Endothelial cell of umbilical vein (primary cell): ENCODE data around the gene CPT1A. TPM values are rescaled to one million over a fixed set of nuclear protein-coding genes. Genes with fewer than 3 reads are reported as not detected.

Experiments used
- BruUV-seq: library from RNA; stranded (reverse); fragments of 400-500 nt; replicated peaks from 2 replicates; lab custom pipeline; 2021; lab: Mats Ljungman, UMichigan
- CTCF ChIA-PET: fragments of 300-600, 350-600 bp; sonication (Branson Sonifier 250); formaldehyde crosslinking; loops from one replicate; lab custom pipeline; 2021; ENCODE audit warnings: antibody characterized with exemption, inconsistent platforms; lab: Charles Lee
- POLR2A ChIA-PET: fragments of 300-600, 350-600 bp; sonication (Branson Sonifier 250); formaldehyde crosslinking; loops from one replicate; lab custom pipeline; 2021; ENCODE audit warnings: antibody characterized with exemption, inconsistent platforms; lab: Charles Lee
- DNase-seq: peaks from one replicate; pipeline ENCODE4 v3.0.0-alpha.2; 2011; ENCODE audit warnings: low read depth, low spot score
- FAIRE-seq: peaks from 2 replicates; lab custom pipeline; 2011; peaks lifted over from hg19 to GRCh38; lab: Jason Lieb, UNC
- H2AFZ ChIP-seq: 2 replicates; pipeline ENCODE4 v1.6.0; 2012; ENCODE audit warnings: low read depth, low read length, control low read depth, inconsistent platforms
- H3K27ac ChIP-seq: 2 replicates; pipeline ENCODE4 v1.5.1; 2011; ENCODE audit warnings: low read depth, mild to moderate bottlenecking, control low read depth, low read length, moderate library complexity; ENCODE audit not compliant: insufficient read depth
- H3K27me3 ChIP-seq, 2 experiments: 2 replicates each; pipeline versions ENCODE4 v1.6.0 to v1.6.1; 2011; ENCODE audit warnings: low read length in 2 of 2, mixed read lengths in 1 of 2; ENCODE audit not compliant: control insufficient read depth in 2 of 2, insufficient read depth in 2 of 2
- H3K36me3 ChIP-seq, 2 experiments: 2 replicates in 1 of 2; 3 replicates in 1 of 2; pipeline ENCODE4 v1.5.1; 2011; ENCODE audit warnings: low read length in 2 of 2, mild to moderate bottlenecking in 1 of 2, moderate library complexity in 1 of 2; ENCODE audit not compliant: control insufficient read depth in 2 of 2, insufficient read depth in 2 of 2; ENCODE audit errors: extremely low read depth in 1 of 2
- H3K4me1 ChIP-seq: 3 replicates; pipeline ENCODE4 v1.5.1; 2011; ENCODE audit warnings: mild to moderate bottlenecking, low read length; ENCODE audit not compliant: control insufficient read depth, insufficient read depth; ENCODE audit errors: extremely low read depth
- H3K4me2 ChIP-seq: 2 replicates; pipeline ENCODE4 v1.6.1; 2011; ENCODE audit warnings: low read length, control low read depth, mixed read lengths; ENCODE audit not compliant: insufficient read depth
- H3K4me3 ChIP-seq, 3 experiments: fragments of 200-600 bp in 1 of 3; sonication (generic), shearing (Covaris generic) in 1 of 3; replicated peaks in 1 of 3; 2 replicates each; pipeline ENCODE4 v1.5.1; 2011 to 2016; ENCODE audit warnings: control low read depth in 3 of 3, low read length in 3 of 3, mild to moderate bottlenecking in 2 of 3, inconsistent platforms in 1 of 3, low read depth in 1 of 3, moderate library complexity in 1 of 3; ENCODE audit not compliant: insufficient read depth in 1 of 3
- H3K79me2 ChIP-seq: 2 replicates; pipeline ENCODE4 v1.6.0; 2012; ENCODE audit warnings: low read length, inconsistent platforms; ENCODE audit not compliant: control insufficient read depth, insufficient read depth
- H3K9ac ChIP-seq: replicated peaks from 2 replicates; pipeline ENCODE3; 2011; ENCODE audit warnings: low read length, control low read depth; ENCODE audit not compliant: insufficient read depth; ENCODE audit errors: extremely low read depth
- H3K9me1 ChIP-seq: replicated peaks from 3 replicates; pipeline ENCODE4 v1.6.0; 2011; ENCODE audit warnings: mild to moderate bottlenecking, low read length; ENCODE audit not compliant: control insufficient read depth, insufficient read depth; ENCODE audit errors: extremely low read depth
- H3K9me3 ChIP-seq: replicated peaks from 2 replicates; pipeline ENCODE4 v1.5.1; 2012; ENCODE audit warnings: low read length, inconsistent platforms; ENCODE audit not compliant: control insufficient read depth, insufficient read depth
- H4K20me1 ChIP-seq: replicated peaks from 2 replicates; pipeline ENCODE3; 2011; ENCODE audit warnings: mild to moderate bottlenecking, low read length; ENCODE audit not compliant: control insufficient read depth, insufficient read depth; ENCODE audit errors: extremely low read depth
- CTCF ChIP-seq, 2 donors: IDR thresholded peaks; 1 replicate in 1 of 2; 2 replicates in 1 of 2; pipeline ENCODE4 v1.5.1; 2011; ENCODE audit warnings: low read length in 2 of 2, mild to moderate bottlenecking in 2 of 2, moderate library complexity in 2 of 2, control low read depth in 1 of 2, inconsistent platforms in 1 of 2, low read depth in 1 of 2; ENCODE audit not compliant: insufficient read depth in 1 of 2; ENCODE audit errors: extremely low read depth in 1 of 2
- EZH2 ChIP-seq: IDR thresholded peaks from 2 replicates; pipeline ENCODE4 v1.6.1; 2012; ENCODE audit warnings: borderline replicate concordance, low read depth, mild to moderate bottlenecking, moderate library complexity, low read length, inconsistent platforms; ENCODE audit not compliant: severe bottlenecking
- FOS ChIP-seq: IDR thresholded peaks from 2 replicates; pipeline ENCODE4 v1.6.1; 2011; ENCODE audit warnings: mild to moderate bottlenecking, low read length, moderate library complexity, borderline replicate concordance; ENCODE audit not compliant: insufficient read depth
- GATA2 ChIP-seq: IDR thresholded peaks from 2 replicates; pipeline ENCODE4 v1.7.0; 2011; ENCODE audit warnings: low read depth, mild to moderate bottlenecking, moderate library complexity, mixed read lengths, low read length; ENCODE audit not compliant: insufficient read length, insufficient read depth
- JUN ChIP-seq: IDR thresholded peaks from 2 replicates; pipeline ENCODE4 v1.6.1; 2011; ENCODE audit warnings: borderline replicate concordance, low read depth; ENCODE audit not compliant: insufficient read length, insufficient read depth
- MAX ChIP-seq: IDR thresholded peaks from 2 replicates; pipeline ENCODE4 v1.6.1; 2011; ENCODE audit not compliant: insufficient read depth, insufficient read length
- MYC ChIP-seq: IDR thresholded peaks from one replicate; pipeline ENCODE4 v1.6.1; 2011; ENCODE audit warnings: mild to moderate bottlenecking, low read depth, low read length
- POLR2A ChIP-seq: IDR thresholded peaks from 2 replicates; pipeline ENCODE4 v1.6.1; 2012; ENCODE audit warnings: low read depth, mild to moderate bottlenecking, control low read depth, low read length
- POLR2AphosphoS5 ChIP-seq: IDR thresholded peaks from 2 replicates; pipeline ENCODE4 v1.6.1; 2012; ENCODE audit warnings: low read depth, mild to moderate bottlenecking, control low read depth, low read length, moderate library complexity; ENCODE audit not compliant: insufficient read depth
- dilution Hi-C: fragments of 300-500 bp; cut with MboI; formaldehyde crosslinking; loops from one replicate; pipeline ENCODE4 v1.15.0; 2019; ENCODE audit warnings: low sequenced_read_pairs; ENCODE audit not compliant: extremely low pct_ligation_motif_present
- intact Hi-C: fragments of 100-400 bp; cut with micrococcal nuclease; formaldehyde crosslinking; loops from one replicate; pipeline ENCODE4 v1.10.0; 2022
- polyA plus RNA-seq, 4 experiments: library from polyadenylated mRNA; depleted of rRNA in 3 of 4; stranded (reverse) in 3 of 4; unstranded in 1 of 4; fragments of >200 nt; gene quantifications; 2 replicates each; pipeline versions ENCODE4 v1.2.1 to v1.2.3, GENCODE V29; 2011 to 2012; ENCODE audit warnings: missing spikeins in 1 of 4
- total RNA-seq: library from RNA; stranded (reverse); gene quantifications from 2 replicates; pipeline ENCODE4 v1.2.3, GENCODE V29; 2021

CPT1A gene
- total and polyA plus RNA-seq, 2 donors (not counting 3 experiments of a cell fraction or from before 2014, with no cell fraction given), result 26.3 to 62.1 TPM

- CTCF ChIA-PET, result no interaction called here
- Histone ChIP-seq H2AFZ (no peak overlapping the region), H3K27ac (no peak overlapping the region), H3K79me2 (peaks cover 2% of the 10 kb centered on the region), H3K36me3 (peaks cover 0 to 6% of the 10 kb centered on the region in 2 experiments), H3K4me3 (no peak overlapping the region), H3K9me3 (no peaks in the 10 kb centered on the region), H3K9me1 (no peaks in the 10 kb centered on the region), H3K4me2 (no peak overlapping the region), H3K27me3 (no peaks in the 10 kb centered on the region), H3K4me1 (no peaks in the 10 kb centered on the region), H3K9ac (no peak overlapping the region), H4K20me1 (no peaks in the 10 kb centered on the region)
- POLR2A ChIA-PET, result no interaction called here
- FAIRE-seq, result no peak
- intact Hi-C loops (loop anchor here (5.0 kb wide), 2 partner anchors 38 to 123 kb away; no protein-coding TSS in a partner anchor), dilution Hi-C loops (no loop called here)
- TF ChIP-seq GATA2 (no peak), MAX (no peak), JUN (no peak), POLR2AphosphoS5 (no peak), FOS (no peak), CTCF (IDR thresholded peaks at IDR 0.05; ENCODE audit: extremely low read depth in 1 of 2, insufficient read depth in 1 of 2, low read depth in 1 of 2, low read length in 2 of 2) (no peak), POLR2A (no peak), EZH2 (no peak), MYC (no peak)
- no peak for DNase-seq
- BruUV-seq, result no TSS peak
These were observed 12.8 kb downstream of the CPT1A start for GRCh38 chr11:68828957-68829356.
